Liver (tissue), 9 donors: ENCODE data around the gene ATG5. TPM values are rescaled to one million over a fixed set of nuclear protein-coding genes. Genes with fewer than 3 reads are reported as not detected.

Experiments
- DNase-seq: peaks from one replicate; pipeline ENCODE4 v3.0.0-alpha.2; 2017; ENCODE audit warnings: low spot score
- H3K27ac ChIP-seq, 2 donors: one replicate each; pipeline ENCODE4 v1.7.0; 2013; ENCODE audit warnings: inconsistent platforms in 2 of 2, low read length in 2 of 2, control low read depth in 1 of 2, low read depth in 1 of 2, mild to moderate bottlenecking in 1 of 2
- H3K27me3 ChIP-seq, 4 donors: one replicate each; pipeline versions ENCODE4 v1.6.1 to v1.7.0; 2013; ENCODE audit warnings: low read length in 3 of 4, inconsistent platforms in 1 of 4, mild to moderate bottlenecking in 1 of 4, moderate library complexity in 1 of 4; ENCODE audit not compliant: control insufficient read depth in 4 of 4, insufficient read depth in 4 of 4
- H3K36me3 ChIP-seq, 4 donors: one replicate each; pipeline versions ENCODE4 v1.6.1 to v1.7.0; 2013; ENCODE audit warnings: low read length in 3 of 4, mild to moderate bottlenecking in 3 of 4, low read depth in 1 of 4, moderate library complexity in 1 of 4; ENCODE audit not compliant: control insufficient read depth in 4 of 4, insufficient read depth in 3 of 4
- H3K4me1 ChIP-seq, 4 donors: one replicate each; pipeline versions ENCODE4 v1.6.1 to v1.7.0; 2013; ENCODE audit warnings: low read length in 3 of 4, mild to moderate bottlenecking in 3 of 4, moderate library complexity in 1 of 4; ENCODE audit not compliant: control insufficient read depth in 4 of 4, insufficient read depth in 4 of 4
- H3K4me3 ChIP-seq, 3 donors: one replicate each; pipeline versions ENCODE4 v1.6.1 to v1.7.0; 2013; ENCODE audit warnings: low read length in 3 of 3, control low read depth in 1 of 3, low read depth in 1 of 3, mild to moderate bottlenecking in 1 of 3
- H3K9ac ChIP-seq, 2 donors: one replicate each; pipeline ENCODE4 v1.7.0; 2013; ENCODE audit warnings: low read length in 2 of 2, mild to moderate bottlenecking in 2 of 2, moderate library complexity in 2 of 2, control low read depth in 1 of 2, low read depth in 1 of 2
- H3K9me3 ChIP-seq, 4 donors: one replicate each; pipeline versions ENCODE4 v1.6.1 to v1.7.0; 2013; ENCODE audit warnings: low read length in 3 of 4; ENCODE audit not compliant: control insufficient read depth in 4 of 4
- ATF3 ChIP-seq: IDR thresholded peaks from 2 replicates; pipeline ENCODE4 v1.6.1; 2016; ENCODE audit warnings: antibody characterized with exemption
- CTCF ChIP-seq: fragments of 150-350 bp; IDR thresholded peaks from 2 replicates; pipeline ENCODE4 v1.5.1; 2017; ENCODE audit warnings: improper control_type of control experiment, low read depth, low read length; ENCODE audit not compliant: missing input control
- EGR1 ChIP-seq, 2 donors: IDR thresholded peaks; 2 replicates each; pipeline ENCODE4 v1.6.1; 2016 to 2018; ENCODE audit warnings: antibody characterized with exemption in 2 of 2, low read depth in 2 of 2
- FOXA1 ChIP-seq: IDR thresholded peaks from 2 replicates; pipeline ENCODE4 v1.6.1; 2016; ENCODE audit warnings: antibody characterized with exemption
- FOXA2 ChIP-seq: IDR thresholded peaks from 2 replicates; pipeline ENCODE4 v1.6.1; 2016; ENCODE audit warnings: antibody characterized with exemption
- GABPA ChIP-seq, 2 donors: IDR thresholded peaks in 1 of 2; conservative IDR thresholded peaks in 1 of 2; 2 replicates each; pipeline ENCODE4 v1.6.1; 2016; ENCODE audit warnings: antibody characterized with exemption in 2 of 2, mild to moderate bottlenecking in 1 of 2, moderate library complexity in 1 of 2
- HNF4A ChIP-seq, 2 donors: conservative IDR thresholded peaks; 2 replicates each; pipeline ENCODE4 v1.6.1; 2016; ENCODE audit warnings: antibody characterized with exemption in 2 of 2, mild to moderate bottlenecking in 2 of 2
- HNF4G ChIP-seq: IDR thresholded peaks from 2 replicates; pipeline ENCODE4 v1.6.1; 2016; ENCODE audit warnings: antibody characterized with exemption
- JUND ChIP-seq, 2 donors: IDR thresholded peaks; 2 replicates each; pipeline ENCODE4 v1.6.1; 2016; ENCODE audit warnings: antibody characterized with exemption in 2 of 2
- MAX ChIP-seq: IDR thresholded peaks from 2 replicates; pipeline ENCODE4 v1.6.1; 2016; ENCODE audit warnings: antibody characterized with exemption
- NR2F2 ChIP-seq: IDR thresholded peaks from 2 replicates; pipeline ENCODE4 v1.6.1; 2016; ENCODE audit warnings: antibody characterized with exemption
- RAD21 ChIP-seq, 2 donors: IDR thresholded peaks; 2 replicates each; pipeline ENCODE4 v1.6.1; 2016; ENCODE audit warnings: antibody characterized with exemption in 2 of 2, mild to moderate bottlenecking in 2 of 2
- REST ChIP-seq: IDR thresholded peaks from 2 replicates; pipeline ENCODE4 v1.6.1; 2016; ENCODE audit warnings: antibody characterized with exemption, mild to moderate bottlenecking
- RXRA ChIP-seq, 2 donors: IDR thresholded peaks; 2 replicates each; pipeline ENCODE4 v1.6.1; 2017 to 2018; ENCODE audit warnings: antibody characterized with exemption in 2 of 2, mild to moderate bottlenecking in 1 of 2
- SP1 ChIP-seq: IDR thresholded peaks from 2 replicates; pipeline ENCODE4 v1.6.1; 2018; ENCODE audit warnings: antibody characterized with exemption, mild to moderate bottlenecking
- TAF1 ChIP-seq: conservative IDR thresholded peaks from 2 replicates; pipeline ENCODE4 v1.6.1; 2016; ENCODE audit warnings: antibody characterized with exemption, mild to moderate bottlenecking
- YY1 ChIP-seq: IDR thresholded peaks from 2 replicates; pipeline ENCODE4 v1.6.1; 2016; ENCODE audit warnings: antibody characterized with exemption, mild to moderate bottlenecking
- ZBTB33 ChIP-seq: IDR thresholded peaks from 2 replicates; pipeline ENCODE4 v1.6.1; 2016; ENCODE audit warnings: antibody characterized with exemption
- WGBS: extraction: QIAGEN DNeasy Blood & Tissue Kit; methylation state at CpG from one replicate; pipeline ENCODE4 v1.1.7; 2013; 5-methylcytosine and 5-hydroxymethylcytosine counted together
- polyA plus RNA-seq, 2 donors: library from polyadenylated mRNA; stranded (reverse) in 1 of 2; unstranded in 1 of 2; fragments of 200-250 nt in 1 of 2; fragments of >200 nt in 1 of 2; fragmentation: Nextera tagmentation in 1 of 2; extraction: Ambion mirVana in 1 of 2; gene quantifications; one replicate each; pipeline versions ENCODE4 v1.2.1 to v1.2.3, GENCODE V29; 2013 to 2015
- total RNA-seq, 2 donors: library from RNA; depleted of rRNA; stranded (reverse); fragments of >200 nt; gene quantifications; one replicate each; pipeline ENCODE4 v1.2.3, GENCODE V29; 2014
- donor health status: healthy.
- donor health status: healthy.
- donor health status: healthy.
- donor health status: healthy.
- donor health status: healthy.

Gene ATG5
- total and polyA plus RNA-seq, 4 donors: 10.0 to 25.7 (median 19.7) TPM

- Histone ChIP-seq H3K9me3 (no peaks in the 10 kb centered on the region), H3K4me1 (no peaks in the 10 kb centered on the region), H3K36me3 (no peaks in the 10 kb centered on the region), H3K9ac (no peak overlapping the region), H3K27ac (no peak overlapping the region), H3K4me3 (no peak overlapping the region), H3K27me3 (no peaks in the 10 kb centered on the region)
- WGBS: 94% methylated on average over 5 of the region's 5 CpGs
- no peak for DNase-seq
- TF ChIP-seq EGR1 (IDR thresholded peaks at IDR 0.05; ENCODE audit: low read depth in 2 of 2) (no peak), JUND (IDR thresholded peaks at IDR 0.05) (no peak), FOXA1 (no peak), RXRA (IDR thresholded peaks at IDR 0.05) (no peak), FOXA2 (no peak), TAF1 (no peak), SP1 (no peak), RAD21 (IDR thresholded peaks at IDR 0.05) (no peak), YY1 (no peak), HNF4A (conservative IDR thresholded peaks at IDR 0.05) (no peak), HNF4G (no peak)
Observed at GRCh38 chr6:106169517-106169916, 156.0 kb downstream of the ATG5 start.

- Histone ChIP-seq H3K36me3 (no peaks in the 10 kb centered on the region), H3K9me3 (no peaks in the 10 kb centered on the region), H3K9ac (no peak overlapping the region), H3K4me3 (no peak overlapping the region), H3K27me3 (no peaks in the 10 kb centered on the region), H3K27ac (no peak overlapping the region), H3K4me1 (no peaks in the 10 kb centered on the region)
- 92% methylated on average over 15 of the region's 15 CpGs for WGBS
- TF ChIP-seq MAX (no peak), RAD21 (IDR thresholded peaks at IDR 0.05) (no peak), EGR1 (IDR thresholded peaks at IDR 0.05; ENCODE audit: low read depth in 2 of 2) (no peak), SP1 (no peak), YY1 (no peak), NR2F2 (no peak), JUND (IDR thresholded peaks at IDR 0.05) (no peak), ZBTB33 (no peak), GABPA (IDR thresholded peaks at IDR 0.05 in 1 of 2, conservative IDR thresholded peaks at IDR 0.05 in 1 of 2) (no peak), HNF4G (no peak), TAF1 (no peak), REST (no peak), RXRA (IDR thresholded peaks at IDR 0.05) (no peak), CTCF (no peak), HNF4A (conservative IDR thresholded peaks at IDR 0.05) (no peak), FOXA1 (no peak), FOXA2 (no peak), ATF3 (no peak)
- no peak for DNase-seq
Observed at GRCh38 chr6:106168097-106168888, 157.3 kb downstream of the ATG5 start.
